HCT116 (cell line): ENCODE data around the gene ZNF414. TPM values are rescaled to one million over a fixed set of nuclear protein-coding genes. Genes with fewer than 3 reads are reported as not detected.

ENCODE experiments used
- ATAC-seq: fragments of 200-7000 bp; cut with Tn5 transposase; 2 replicates; pipeline ENCODE4 v1.9.1; 2020; ENCODE audit warnings: mild to moderate bottlenecking, moderate library complexity
- BruUV-seq: library from RNA; stranded (reverse); fragments of 400-500 nt; replicated peaks from 2 replicates; lab custom pipeline; 2021; lab: Mats Ljungman, UMichigan
- CTCF ChIA-PET: fragments of 300-600 bp; sonication (Branson Sonifier 250); formaldehyde crosslinking; loops from one replicate; lab custom pipeline; 2021; ENCODE audit warnings: antibody characterized with exemption; lab: Charles Lee
- POLR2A ChIA-PET: fragments of 300-600, 350-600 bp; sonication (Branson Sonifier 250); formaldehyde crosslinking; loops from one replicate; lab custom pipeline; 2021; ENCODE audit warnings: antibody characterized with exemption; lab: Charles Lee
- RAD21 ChIA-PET, 2 experiments: fragments of 300-600 bp; sonication (Branson Sonifier 250); formaldehyde crosslinking; loops; one replicate each; lab custom pipeline; 2023; ENCODE audit warnings: low total read pairs in 2 of 2; ENCODE audit not compliant: uncharacterized antibody in 2 of 2, unreplicated experiment in 2 of 2, low non-redundant PET in 1 of 2; lab: Charles Lee
- DNase-seq: peaks from one replicate; pipeline ENCODE4 v3.0.0-alpha.2; 2010; ENCODE audit warnings: low read depth, low spot score
- H2AFZ ChIP-seq: fragments of 200-600 bp; shearing (Covaris generic), sonication (generic); 2 replicates; pipeline ENCODE4 v1.6.1; 2017; ENCODE audit warnings: low read depth, mixed run types, mixed read lengths, antibody characterized with exemption, low read length; ENCODE audit not compliant: poor library complexity, severe bottlenecking
- H3K27ac ChIP-seq: 2 replicates; pipeline ENCODE4 v1.5.1; 2012; ENCODE audit warnings: low read depth, low read length
- H3K27me3 ChIP-seq: fragments of 200-600 bp; sonication (generic); 2 replicates; pipeline ENCODE4 v1.6.1; 2016; ENCODE audit warnings: mixed run types, low read length, mixed read lengths; ENCODE audit not compliant: insufficient read depth
- H3K36me3 ChIP-seq, 2 experiments: fragments of 200-500 bp in 1 of 2; fragments of 200-600 bp in 1 of 2; sonication (Bioruptor generic) in 1 of 2; sonication (generic) in 1 of 2; 2 replicates each; pipeline versions ENCODE4 v1.5.1 to v1.6.1; 2014 to 2016; ENCODE audit warnings: low read length in 2 of 2, inconsistent platforms in 1 of 2, mixed read lengths in 1 of 2, mixed run types in 1 of 2; ENCODE audit not compliant: insufficient read depth in 2 of 2, control insufficient read depth in 1 of 2
- H3K4me1 ChIP-seq, 2 experiments: fragments of 200-600 bp in 1 of 2; sonication (generic) in 1 of 2; 2 replicates each; pipeline versions ENCODE4 v1.5.1 to v1.6.1; 2012 to 2017; ENCODE audit warnings: low read length in 2 of 2, inconsistent platforms in 1 of 2, mild to moderate bottlenecking in 1 of 2, mixed read lengths in 1 of 2, mixed run types in 1 of 2, moderate library complexity in 1 of 2; ENCODE audit not compliant: insufficient read depth in 2 of 2, control insufficient read depth in 1 of 2
- H3K4me2 ChIP-seq: fragments of 200-600 bp; sonication (generic); 2 replicates; pipeline ENCODE4 v1.6.1; 2017; ENCODE audit warnings: mixed run types, low read length, mixed read lengths
- H3K4me3 ChIP-seq, 2 experiments: fragments of 200-600 bp in 1 of 2; sonication (generic) in 1 of 2; replicated peaks in 1 of 2; 2 replicates each; pipeline ENCODE4 v1.5.1; 2011 to 2016; ENCODE audit warnings: low read length in 2 of 2, control low read depth in 1 of 2, low read depth in 1 of 2, mild to moderate bottlenecking in 1 of 2, mixed read lengths in 1 of 2, mixed run types in 1 of 2
- H3K79me2 ChIP-seq: fragments of 200-600 bp; sonication (generic); 2 replicates; pipeline ENCODE4 v1.6.1; 2017; ENCODE audit warnings: mild to moderate bottlenecking, mixed run types, low read length, moderate library complexity, mixed read lengths; ENCODE audit not compliant: insufficient read depth
- H3K9ac ChIP-seq: fragments of 200-600 bp; sonication (generic); 2 replicates; pipeline ENCODE4 v1.6.1; 2016; ENCODE audit warnings: low read length, mixed read lengths
- H3K9me2 ChIP-seq: fragments of 200-600 bp; sonication (generic), shearing (Covaris generic); 2 replicates; pipeline ENCODE4 v1.6.1; 2017; ENCODE audit warnings: mixed run types, mild to moderate bottlenecking, moderate library complexity; ENCODE audit not compliant: insufficient read depth
- H3K9me3 ChIP-seq, 2 experiments: fragments of 200-500 bp in 1 of 2; fragments of 200-600 bp in 1 of 2; sonication (Bioruptor generic) in 1 of 2; sonication (generic) in 1 of 2; 2 replicates each; pipeline ENCODE4 v1.6.1; 2014 to 2017; ENCODE audit warnings: low read length in 2 of 2, mixed read lengths in 2 of 2, inconsistent platforms in 1 of 2, low read depth in 1 of 2, mild to moderate bottlenecking in 1 of 2, mixed run types in 1 of 2, moderate library complexity in 1 of 2; ENCODE audit not compliant: control insufficient read depth in 1 of 2, insufficient read depth in 1 of 2
- H4K20me1 ChIP-seq: fragments of 200-600 bp; sonication (generic), shearing (Covaris generic); 2 replicates; pipeline ENCODE4 v1.6.1; 2017; ENCODE audit warnings: mixed run types, mild to moderate bottlenecking, moderate library complexity; ENCODE audit not compliant: insufficient read depth
- ATF3 ChIP-seq: IDR thresholded peaks from 2 replicates; pipeline ENCODE4 v1.6.1; 2012
- CTCF ChIP-seq, 3 experiments: fragments of 200-600 bp in 1 of 3; sonication (generic) in 1 of 3; IDR thresholded peaks in 2 of 3; conservative IDR thresholded peaks in 1 of 3; 2 replicates each; pipeline ENCODE4 v1.5.1; 2012 to 2017; ENCODE audit warnings: low read depth in 2 of 3, low read length in 2 of 3, antibody characterized with exemption in 1 of 3, borderline replicate concordance in 1 of 3, control low read depth in 1 of 3, mild to moderate bottlenecking in 1 of 3, mixed read lengths in 1 of 3, mixed run types in 1 of 3, moderate library complexity in 1 of 3; ENCODE audit not compliant: insufficient read depth in 1 of 3
- EGR1 ChIP-seq: IDR thresholded peaks from 2 replicates; pipeline ENCODE4 v1.6.1; 2012; ENCODE audit warnings: low read depth
- ELF1 ChIP-seq: IDR thresholded peaks from 2 replicates; pipeline ENCODE4 v1.6.1; 2012; ENCODE audit warnings: low read depth, borderline replicate concordance
- EZH2 ChIP-seq: fragments of 200-600 bp; sonication (generic); IDR thresholded peaks from 2 replicates; pipeline ENCODE4 v1.6.1; 2017; ENCODE audit warnings: antibody characterized with exemption, mixed run types
- EZH2phosphoT487 ChIP-seq: fragments of 200-600 bp; IDR thresholded peaks from 2 replicates; pipeline ENCODE4 v1.6.1; 2018; ENCODE audit warnings: antibody characterized with exemption, borderline replicate concordance
- FOSL1 ChIP-seq: IDR thresholded peaks from 2 replicates; pipeline ENCODE4 v1.6.1; 2012; ENCODE audit warnings: low read depth
- JUND ChIP-seq: IDR thresholded peaks from 2 replicates; pipeline ENCODE4 v1.6.1; 2012
- MAX ChIP-seq: IDR thresholded peaks from 2 replicates; pipeline ENCODE4 v1.6.1; 2012
- POLR2A ChIP-seq: IDR thresholded peaks from 2 replicates; pipeline ENCODE4 v1.7.0; 2011; ENCODE audit warnings: borderline replicate concordance; ENCODE audit not compliant: insufficient read depth, insufficient read length; ENCODE audit errors: extremely low read depth
- POLR2AphosphoS5 ChIP-seq: IDR thresholded peaks from 2 replicates; pipeline ENCODE4 v1.6.1; 2011; ENCODE audit warnings: mild to moderate bottlenecking, low read depth, low read length, moderate library complexity
- SIN3A ChIP-seq: IDR thresholded peaks from 2 replicates; pipeline ENCODE4 v1.6.1; 2012; ENCODE audit warnings: low read depth
- SP1 ChIP-seq: IDR thresholded peaks from 2 replicates; pipeline ENCODE4 v1.6.1; 2012; ENCODE audit warnings: low read depth
- SRF ChIP-seq: IDR thresholded peaks from 2 replicates; pipeline ENCODE4 v1.6.1; 2012; ENCODE audit warnings: low read depth
- TCF7L2 ChIP-seq: IDR thresholded peaks from 2 replicates; pipeline ENCODE4 v1.7.0; 2011; ENCODE audit warnings: borderline replicate concordance, inconsistent platforms; ENCODE audit not compliant: insufficient read depth, insufficient read length; ENCODE audit errors: extremely low read depth
- ZFX ChIP-seq: fragments of 450-650 bp; IDR thresholded peaks from 2 replicates; pipeline ENCODE4 v1.6.1; 2017
- intact Hi-C: fragments of 100-400 bp; cut with micrococcal nuclease; formaldehyde crosslinking; loops from 2 replicates; pipeline ENCODE4 v1.10.0; 2022
- total RNA-seq: library from RNA; stranded (reverse); gene quantifications from one replicate; pipeline ENCODE4 v1.2.1, GENCODE V29; 2021; ENCODE audit not compliant: unreplicated experiment

Gene ZNF414
- total RNA-seq, 1 experiment from 2014 or later: 31.9 TPM

GRCh38 chr19:8530061-8530679 is 16.2 kb upstream of the ZNF414 start:
- DNase-seq: no peak
- POLR2A ChIA-PET: no interaction called here
- Histone ChIP-seq H4K20me1 (no peaks in the 10 kb centered on the region), H3K9ac (no peak overlapping the region), H3K4me1 (peaks cover 3 to 12% of the 10 kb centered on the region in 2 experiments; a peak in 2 of 4 replicates), H3K4me2 (no peak overlapping the region), H3K4me3 (no peak overlapping the region), H3K9me3 (no peaks in the 10 kb centered on the region; a peak in 1 of 4 replicates), H3K36me3 (no peaks in the 10 kb centered on the region), H3K79me2 (no peaks in the 10 kb centered on the region), H3K27me3 (no peaks in the 10 kb centered on the region), H3K27ac (no peak overlapping the region), H2AFZ (no peak overlapping the region), H3K9me2 (no peaks in the 10 kb centered on the region)
- CTCF ChIA-PET: no interaction called here
- no peak for ATAC-seq
- no TSS peak for BruUV-seq
- intact Hi-C loops: no loop called here
- RAD21 ChIA-PET: no interaction called here
- TF ChIP-seq SRF (no peak), EZH2 (no peak), MAX (no peak), ELF1 (no peak), JUND (no peak), CTCF (IDR thresholded peaks at IDR 0.05 in 2 of 3, conservative IDR thresholded peaks at IDR 0.05 in 1 of 3; ENCODE audit: borderline replicate concordance in 1 of 3, insufficient read depth in 1 of 3, low read depth in 2 of 3, low read length in 2 of 3) (no peak), SP1 (no peak), ZFX (no peak), EGR1 (no peak), SIN3A (no peak), FOSL1 (no peak), POLR2A (no peak), TCF7L2 (no peak), POLR2AphosphoS5 (no peak), ATF3 (no peak), EZH2phosphoT487 (no peak)
- TF ChIP-seq, all 23 proteins: peak for 0
